Fibroblast of skin of back (primary cell): ENCODE data around the gene SMARCD3.

ENCODE experiments used
- DNase-seq: peaks from one replicate; pipeline ENCODE4 v3.0.0-alpha.2; 2013

The SMARCD3 gene

DNA sequence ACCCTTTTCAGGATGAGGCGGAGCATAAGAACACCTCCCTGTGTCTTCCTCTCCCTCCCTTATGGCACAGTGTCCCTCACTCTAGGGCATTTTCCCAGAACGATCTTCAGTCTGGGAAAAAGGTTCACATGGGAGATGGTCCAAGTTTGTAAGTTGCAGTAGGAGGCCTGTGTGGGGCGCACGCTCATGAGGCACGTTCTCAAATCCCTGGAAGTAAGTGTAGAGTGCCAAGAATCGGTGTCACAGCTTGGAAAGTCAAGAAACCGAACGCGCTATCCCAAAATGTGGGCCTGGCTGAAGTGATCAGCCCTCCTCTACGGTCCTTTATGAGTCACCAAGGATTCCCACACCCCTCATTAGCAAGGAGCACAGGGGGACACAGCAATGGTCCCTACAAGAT, 23.9 kb upstream of the SMARCD3 start:
- no peak for DNase-seq

DNA sequence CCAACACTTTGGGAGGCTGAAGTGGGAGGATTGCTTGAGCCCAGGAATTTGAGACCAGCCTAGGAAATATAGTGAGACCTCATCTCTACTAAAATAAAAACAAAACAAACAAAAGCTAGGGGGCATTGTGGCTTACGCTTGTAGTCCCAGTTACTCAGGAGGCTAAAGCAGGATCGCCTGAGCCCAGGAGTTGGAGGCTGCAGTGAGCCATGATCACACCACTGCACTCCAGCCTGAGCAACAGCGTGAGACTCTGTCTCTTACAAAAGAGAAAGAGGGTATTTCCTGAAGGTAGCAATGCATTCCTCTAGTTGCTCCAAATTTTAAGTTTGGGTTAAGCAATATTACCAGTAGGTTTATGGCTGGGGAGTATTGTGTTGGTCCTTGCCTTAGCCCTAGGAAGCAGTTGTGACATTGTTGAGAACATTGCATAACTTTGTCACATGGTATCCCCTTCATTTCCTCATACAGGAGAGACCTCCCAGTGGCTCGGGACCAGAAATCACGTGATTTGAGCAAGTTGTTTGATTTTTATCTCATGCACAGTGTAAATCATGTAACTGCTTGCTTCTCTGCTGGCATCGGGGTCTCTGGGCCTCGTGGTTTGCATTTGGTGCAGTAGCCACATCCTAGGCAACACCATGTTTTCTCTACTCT, 23.3 kb upstream of the SMARCD3 start:
- DNase-seq: no peak

DNA sequence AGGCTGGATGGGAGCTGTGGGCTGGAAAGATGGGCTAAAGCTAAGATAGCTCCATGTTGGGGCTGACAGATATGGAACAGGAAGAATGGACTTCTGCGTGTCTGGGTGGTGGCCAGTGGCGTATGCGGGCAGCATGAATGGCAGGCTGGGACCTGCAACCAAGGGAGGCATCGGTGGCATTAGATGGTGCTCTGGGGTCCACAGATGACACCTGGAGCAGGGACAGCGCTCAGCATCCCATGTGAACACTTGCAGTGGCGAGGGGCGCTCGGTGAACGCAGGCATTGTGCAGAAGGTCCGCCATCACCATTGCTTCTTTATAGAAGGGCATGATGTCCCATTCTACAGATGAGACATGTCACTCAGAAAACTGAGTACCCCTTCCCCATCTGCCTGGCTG, 21.0 kb upstream of the SMARCD3 start:
- no peak for DNase-seq

DNA sequence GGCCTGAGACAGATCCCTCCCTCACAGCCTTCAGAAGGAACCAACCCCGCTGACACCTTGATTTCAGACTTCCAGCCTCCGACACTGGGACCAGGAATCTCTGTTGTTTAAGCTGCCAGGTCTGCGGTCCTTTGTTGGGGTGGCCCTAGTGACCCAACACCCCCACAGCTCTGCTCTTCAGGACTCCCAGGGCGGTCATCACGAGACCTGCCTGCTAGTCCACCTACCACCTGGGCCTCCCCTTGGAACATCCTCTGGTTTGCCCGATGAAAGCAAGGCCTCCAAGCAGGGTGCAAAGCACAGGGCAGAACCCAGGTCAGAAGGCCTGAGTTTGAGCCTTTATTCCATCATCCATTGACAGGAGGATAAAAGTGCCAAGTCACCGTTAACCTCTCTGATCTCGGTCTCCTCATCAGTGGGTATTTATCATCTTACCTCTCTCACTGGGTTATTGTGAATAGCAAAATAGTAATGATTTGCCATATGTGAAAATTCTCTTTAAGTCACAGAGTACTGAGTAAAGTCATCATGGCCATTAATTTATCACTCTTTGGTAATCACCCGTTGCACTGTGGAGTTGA, 16.9 kb upstream of the SMARCD3 start:
- DNase-seq: no peak

DNA sequence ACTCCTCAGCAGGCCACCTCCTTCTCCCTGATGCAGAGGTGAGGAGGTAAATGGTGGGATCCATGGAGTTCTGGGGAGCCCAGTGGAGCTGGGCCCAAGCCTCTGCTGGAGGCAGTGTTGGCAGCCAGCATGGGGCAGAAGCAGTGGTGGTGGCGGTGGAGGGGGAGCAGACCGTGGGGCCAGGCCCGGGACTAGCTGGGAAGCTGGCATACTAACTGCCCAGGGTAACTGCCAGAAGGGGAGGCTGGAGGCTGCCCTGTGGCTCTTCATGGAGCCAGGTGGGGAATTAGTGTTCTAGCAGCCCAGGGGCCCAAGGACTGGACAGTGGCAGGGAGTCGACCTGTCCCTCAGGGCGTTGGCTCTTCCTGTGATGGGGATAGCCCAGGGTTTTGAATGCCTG, 16.1 kb upstream of the SMARCD3 start:
- no peak for DNase-seq

DNA sequence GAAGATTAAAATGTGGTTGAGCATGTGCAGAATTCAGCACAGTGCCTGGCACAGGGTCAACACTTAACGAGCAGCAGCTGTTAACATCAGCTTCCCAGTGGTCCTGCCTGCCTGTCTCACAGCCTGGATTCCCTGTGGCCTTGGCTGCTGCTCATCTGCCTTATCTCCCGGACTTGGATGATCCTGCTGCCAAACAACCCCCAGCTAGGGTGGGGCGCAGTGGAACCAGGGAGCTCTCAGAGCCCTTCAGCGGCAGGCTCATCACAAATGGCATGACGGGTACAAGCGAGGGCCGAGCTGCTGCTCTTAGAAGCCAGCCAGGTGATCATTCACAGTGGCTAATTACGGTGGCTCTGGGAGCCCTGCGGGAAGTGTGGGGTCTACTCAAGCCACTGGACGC, 13.0 kb upstream of the SMARCD3 start:
- DNase-seq: no peak

DNA sequence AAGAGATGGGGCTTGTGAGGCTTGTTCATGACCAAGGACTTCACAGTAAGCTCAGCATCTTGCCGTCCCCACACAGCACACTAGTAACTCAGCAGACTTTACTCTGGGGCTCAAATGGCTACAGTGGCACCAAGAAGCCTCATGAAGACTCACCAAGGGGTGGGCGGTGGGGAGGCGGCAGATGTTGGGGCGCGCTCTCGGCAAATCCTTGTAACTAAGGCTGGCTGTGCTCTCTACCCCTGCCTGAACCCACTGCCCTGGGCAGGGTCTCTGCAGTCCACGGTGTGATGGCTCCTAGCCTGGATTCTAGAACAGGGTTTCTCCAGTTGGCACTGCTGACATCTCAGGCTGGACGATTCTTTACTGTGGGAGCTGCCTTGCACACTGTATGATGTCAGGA, 12.4 kb upstream of the SMARCD3 start:
- no peak for DNase-seq

DNA sequence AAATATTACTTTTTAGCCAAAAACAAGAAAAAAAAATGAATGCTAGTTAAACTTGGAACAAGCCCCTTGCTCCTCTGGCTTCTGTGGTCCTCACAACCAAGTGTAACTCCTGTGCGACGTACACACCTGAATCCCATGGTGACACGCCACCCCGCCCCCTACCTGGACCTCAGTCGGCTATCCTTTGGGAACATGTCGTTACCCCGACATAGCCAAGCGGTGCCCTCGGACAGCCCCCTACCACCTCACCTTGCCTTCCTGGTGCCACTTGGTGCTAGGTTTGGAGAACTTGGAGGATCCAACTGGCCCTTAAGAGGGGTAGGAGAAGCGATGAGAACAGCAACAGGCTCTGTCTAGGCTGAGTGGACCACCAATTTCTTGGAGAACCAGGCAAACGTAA, 12.0 kb upstream of the SMARCD3 start:
- DNase-seq: no peak

DNA sequence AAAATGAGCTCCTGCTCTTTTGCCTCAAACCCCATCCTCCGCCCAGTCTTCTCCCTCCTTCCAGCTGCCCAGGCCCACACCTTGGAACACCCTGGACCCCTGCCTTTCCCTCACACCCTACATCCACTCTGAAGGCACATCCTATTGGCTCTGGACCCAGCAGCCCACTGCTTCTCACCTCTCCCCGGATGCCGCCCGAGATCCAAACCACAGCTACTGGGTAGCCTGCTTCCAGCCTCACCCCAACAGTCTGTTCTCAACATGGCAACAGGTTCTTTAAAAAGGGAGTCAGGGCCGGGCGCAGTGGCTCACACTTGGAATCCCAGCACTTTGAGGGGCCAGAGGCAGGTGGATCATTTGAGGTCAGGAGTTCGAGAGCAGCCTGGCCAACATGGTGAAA, 9.5 kb upstream of the SMARCD3 start:
- DNase-seq: no peak

DNA sequence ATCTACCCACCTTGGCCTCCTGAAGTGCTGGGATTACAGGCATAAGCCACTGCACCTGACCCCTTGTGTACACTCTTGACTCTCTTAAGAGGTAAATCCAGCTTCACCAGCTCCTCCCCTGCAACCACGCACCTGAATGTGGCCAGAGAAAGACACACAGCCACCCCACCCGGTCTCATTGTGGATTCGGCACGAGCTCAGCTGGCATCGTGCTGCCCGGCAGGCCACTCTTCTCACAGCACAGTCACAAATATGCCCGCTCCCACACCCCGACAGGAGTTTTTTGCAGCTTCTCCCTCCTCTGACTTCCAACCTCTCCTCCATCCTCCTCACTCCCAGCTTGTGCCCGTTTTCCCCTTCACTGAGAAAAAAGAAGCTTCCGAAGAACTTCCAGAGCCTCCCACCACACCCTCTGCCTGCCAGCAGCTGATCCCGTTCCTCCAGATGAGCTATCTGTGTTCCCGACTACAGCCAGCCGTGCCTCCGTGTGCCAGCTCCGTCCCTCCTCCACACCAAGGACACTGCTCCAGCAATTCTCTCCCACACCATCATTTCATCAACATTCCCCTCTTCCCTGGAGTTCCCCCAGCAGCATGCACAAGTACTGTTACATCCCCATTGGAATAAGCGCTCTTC, 8.0 kb upstream of the SMARCD3 start:
- no peak for DNase-seq

DNA sequence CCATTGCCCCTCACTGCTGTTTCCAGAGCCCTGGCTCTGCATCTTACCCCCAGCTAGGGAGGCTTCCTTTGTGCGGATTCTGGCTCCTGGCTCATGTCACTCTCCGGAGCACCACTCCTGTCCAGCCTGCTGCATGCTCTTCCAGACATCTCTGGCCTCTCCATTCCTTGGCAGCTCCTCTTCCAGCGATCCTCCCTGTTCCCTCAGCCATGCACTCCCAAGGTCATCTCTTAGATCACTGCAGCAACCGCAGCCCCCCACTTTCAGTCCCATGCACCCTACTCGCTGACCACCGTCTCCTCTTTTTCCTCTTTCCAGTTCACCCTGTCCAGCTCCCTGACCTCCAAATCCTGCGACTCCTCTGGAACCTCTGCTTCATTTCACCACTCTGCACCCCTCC, 6.9 kb upstream of the SMARCD3 start:
- no peak for DNase-seq

DNA sequence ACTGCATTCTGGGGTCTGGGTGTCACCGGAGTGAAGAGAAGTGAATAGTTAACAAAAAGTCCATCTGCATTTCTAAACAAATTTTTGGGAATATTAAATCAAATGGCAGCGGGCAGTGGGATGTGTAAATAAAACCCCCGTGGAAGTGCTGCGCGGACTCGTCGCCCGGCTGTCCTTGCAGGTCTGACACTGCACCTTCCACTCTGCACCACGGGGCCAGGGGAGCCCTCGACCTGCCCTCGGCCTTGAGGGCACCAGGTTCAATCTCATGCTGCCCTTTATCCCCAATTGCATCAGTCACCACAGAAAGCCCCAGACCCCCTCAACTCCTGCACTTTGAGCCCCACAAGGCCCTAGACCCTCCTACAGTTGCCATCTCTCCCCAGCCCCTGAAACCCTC, 6.4 kb upstream of the SMARCD3 start:
- no peak for DNase-seq

DNA sequence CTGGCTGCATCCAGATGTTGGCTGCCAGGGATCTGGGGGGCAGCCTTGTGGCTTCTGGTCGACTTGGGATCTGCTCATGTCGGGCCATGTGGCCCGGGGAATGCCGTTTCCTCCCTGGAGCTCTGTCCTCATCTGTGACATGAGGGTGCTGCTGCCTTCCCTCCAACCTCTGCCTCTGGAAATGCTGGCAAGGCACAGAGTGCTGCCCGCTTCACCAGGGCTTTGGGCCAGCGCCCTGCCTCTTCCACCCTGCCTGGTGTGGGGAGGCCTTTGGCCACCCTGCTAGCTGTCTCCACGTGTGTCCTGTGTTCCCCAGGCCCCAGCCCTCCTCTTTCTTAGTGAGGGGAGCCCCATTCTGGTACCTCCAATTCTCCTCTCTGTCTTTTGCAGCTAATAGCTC, 5.8 kb upstream of the SMARCD3 start:
- no peak for DNase-seq

DNA sequence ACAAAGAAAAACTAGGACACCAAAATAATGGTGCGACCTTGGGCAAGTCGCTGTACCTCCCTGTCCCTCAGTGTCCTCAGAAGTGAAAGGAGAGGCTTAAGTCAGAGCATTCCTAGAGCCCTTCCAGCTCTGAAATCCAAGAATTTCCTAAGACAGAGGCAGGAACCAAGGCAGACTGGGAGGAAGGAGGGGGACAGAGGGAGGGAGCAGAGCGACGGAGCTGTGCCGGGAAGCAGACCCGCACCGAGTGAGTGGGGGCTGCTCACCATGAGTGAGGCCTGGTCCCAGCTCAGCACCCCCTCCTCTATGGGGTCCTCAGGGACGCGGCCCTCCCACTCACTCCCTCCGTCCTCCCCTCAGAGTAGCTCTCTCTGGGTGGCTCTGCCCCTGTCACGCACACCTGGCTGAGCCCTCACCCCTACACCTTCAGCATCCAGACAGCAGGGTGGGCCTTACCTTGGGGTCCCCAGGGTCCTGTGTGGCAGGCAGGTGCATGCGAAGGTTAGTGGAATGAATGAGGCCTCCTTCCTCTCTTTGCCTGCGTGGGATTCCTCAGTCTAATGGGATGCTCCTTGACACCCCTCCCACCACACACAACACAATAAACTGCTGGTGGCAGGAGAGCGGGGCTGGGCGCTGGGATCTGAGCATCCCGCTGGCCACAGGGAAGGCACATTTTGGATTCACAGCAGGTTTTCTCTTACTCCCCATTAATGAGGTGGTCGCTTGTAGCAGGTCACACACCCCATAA, 4.6 kb upstream of the SMARCD3 start:
- peak; percentile 23 for DNase-seq

DNA sequence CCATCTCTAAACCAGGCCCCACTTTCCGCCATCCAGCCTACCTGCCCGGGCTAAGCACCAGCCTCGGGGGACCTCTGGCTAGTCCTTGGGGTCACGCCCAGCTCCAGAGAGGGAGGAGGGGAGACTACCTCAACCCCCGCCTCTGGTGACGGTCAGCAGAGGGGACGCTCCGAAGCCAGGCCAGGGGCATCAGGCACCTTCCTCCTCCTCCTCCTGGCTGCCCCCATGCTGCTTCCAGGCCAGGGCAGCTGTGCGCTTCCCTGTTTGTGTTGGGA, 4.0 kb upstream of the SMARCD3 start:
- no peak for DNase-seq

DNA sequence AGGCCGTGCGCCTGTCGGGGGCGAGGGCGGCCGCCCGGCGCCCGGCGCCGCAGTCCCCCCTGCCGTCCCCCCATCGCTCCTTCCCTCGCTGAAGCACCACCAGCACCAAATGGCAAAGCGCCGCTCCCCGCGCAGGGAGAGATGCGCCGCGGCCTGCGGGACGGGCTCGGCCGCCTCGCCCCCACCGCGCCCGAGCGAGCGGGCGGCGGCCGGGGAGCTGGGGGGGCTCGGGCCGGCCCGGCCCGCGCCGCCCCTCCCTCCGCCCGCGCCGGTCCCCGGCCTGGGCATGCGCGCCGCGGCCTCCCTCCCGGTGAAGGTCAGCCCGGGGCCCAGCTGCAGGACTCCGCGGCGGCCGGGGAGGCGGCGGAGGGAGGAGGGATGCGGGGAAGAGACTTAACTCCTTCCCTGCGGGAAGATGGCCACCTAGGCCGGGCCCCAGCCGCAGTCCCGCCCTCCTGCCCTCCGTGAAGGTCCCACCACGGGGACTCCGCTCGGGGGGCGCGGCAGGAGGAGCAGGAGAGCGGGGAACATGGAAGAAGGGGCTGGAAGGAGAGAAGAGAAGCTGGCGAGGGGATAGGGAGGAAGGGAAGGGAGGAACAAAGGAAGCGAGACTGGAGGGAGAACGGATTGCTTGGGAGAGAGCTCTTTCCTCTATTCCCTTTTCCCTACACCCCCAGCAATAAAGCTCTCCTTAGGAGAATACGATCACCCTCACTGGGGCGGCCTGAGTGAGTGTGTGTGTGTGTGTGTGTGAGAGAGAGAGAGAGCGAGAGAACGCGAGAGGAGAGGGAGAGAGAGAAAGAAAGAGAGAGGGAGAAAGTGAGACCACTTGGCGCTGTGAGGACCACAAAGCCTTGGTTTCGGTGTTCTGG, 3.4 kb upstream of the SMARCD3 start:
- peak; percentile 73 for DNase-seq

DNA sequence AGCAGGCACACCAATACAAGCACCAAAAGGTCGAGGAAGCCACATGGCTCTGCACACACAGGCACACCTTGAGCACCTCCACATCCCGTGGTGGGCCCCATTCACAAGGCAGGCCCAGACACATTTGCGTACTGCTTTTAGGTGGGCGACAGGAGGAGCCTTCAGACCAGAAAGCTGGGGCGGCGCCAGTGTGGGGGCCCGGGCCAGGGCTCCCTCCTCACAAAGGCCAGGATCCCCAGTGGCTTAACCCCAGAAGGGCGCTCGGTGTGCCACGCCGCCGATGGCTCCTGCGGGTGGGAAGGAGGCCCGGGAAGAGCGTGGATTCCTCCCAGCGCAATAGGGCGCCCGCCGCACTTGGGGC, 2.8 kb upstream of the SMARCD3 start:
- no peak for DNase-seq

DNA sequence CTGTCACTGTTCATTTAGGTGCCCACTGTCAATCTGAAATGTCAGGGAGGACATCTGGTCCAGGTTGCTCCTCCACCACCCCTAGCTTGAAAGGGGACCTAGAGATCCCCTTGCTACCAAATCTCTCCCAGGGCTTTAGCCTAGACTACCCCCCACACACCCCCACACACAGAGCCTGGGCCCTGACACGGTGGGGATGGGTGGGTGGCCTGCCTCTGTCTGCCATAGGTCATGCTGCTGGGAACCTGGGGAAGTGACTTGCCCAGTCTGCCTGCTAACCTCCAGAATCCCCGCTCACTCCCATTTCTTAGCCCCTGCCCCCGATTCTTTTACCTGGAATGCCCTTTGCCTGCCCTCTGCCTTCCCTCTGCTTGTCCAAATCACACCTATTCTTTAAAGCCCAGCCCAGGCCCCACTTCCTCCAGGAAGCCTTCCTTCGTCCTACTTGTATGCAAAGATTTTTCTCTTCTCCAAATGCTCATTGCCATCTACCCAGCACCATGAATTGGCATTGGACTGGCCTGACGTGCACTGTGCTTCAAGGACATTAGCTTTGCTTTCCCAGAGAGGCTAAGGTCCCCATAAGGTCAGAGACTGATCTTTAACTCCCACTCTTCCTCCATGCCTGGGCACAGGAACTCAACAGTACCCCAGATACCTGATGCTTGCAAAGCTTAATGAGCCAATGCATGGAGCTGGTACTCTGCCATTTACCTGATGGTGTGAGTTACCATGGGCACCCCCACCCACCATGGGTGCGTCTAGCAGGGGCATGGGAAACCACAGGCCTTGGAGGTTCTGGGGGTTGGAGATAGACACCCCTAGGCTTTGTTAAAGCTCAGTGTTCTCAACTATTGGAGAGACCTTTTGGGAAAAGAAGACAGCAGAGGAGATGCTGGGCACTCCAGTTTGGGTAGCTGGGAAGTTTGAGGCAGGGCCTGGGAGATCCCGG, 2.0 kb upstream of the SMARCD3 start:
- no peak for DNase-seq

DNA sequence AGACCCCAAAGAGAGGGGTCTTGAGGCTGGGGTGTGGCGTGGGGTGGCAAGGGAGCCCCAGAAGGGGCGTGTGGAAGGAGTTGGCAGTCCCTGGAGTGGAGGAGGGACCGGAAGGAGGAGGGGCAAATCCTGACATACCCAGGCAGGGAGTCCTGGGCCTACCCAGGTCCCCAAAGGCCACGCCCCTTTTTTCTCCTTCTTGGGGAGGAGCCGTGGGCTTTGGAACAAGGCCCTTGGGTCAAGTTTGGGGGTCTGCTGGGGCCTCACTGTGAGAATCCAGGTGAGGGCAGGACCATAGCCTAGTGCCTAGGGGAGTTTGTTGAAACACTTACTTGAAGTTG, 1.2 kb upstream of the SMARCD3 start:
- DNase-seq: peak; percentile 78

DNA sequence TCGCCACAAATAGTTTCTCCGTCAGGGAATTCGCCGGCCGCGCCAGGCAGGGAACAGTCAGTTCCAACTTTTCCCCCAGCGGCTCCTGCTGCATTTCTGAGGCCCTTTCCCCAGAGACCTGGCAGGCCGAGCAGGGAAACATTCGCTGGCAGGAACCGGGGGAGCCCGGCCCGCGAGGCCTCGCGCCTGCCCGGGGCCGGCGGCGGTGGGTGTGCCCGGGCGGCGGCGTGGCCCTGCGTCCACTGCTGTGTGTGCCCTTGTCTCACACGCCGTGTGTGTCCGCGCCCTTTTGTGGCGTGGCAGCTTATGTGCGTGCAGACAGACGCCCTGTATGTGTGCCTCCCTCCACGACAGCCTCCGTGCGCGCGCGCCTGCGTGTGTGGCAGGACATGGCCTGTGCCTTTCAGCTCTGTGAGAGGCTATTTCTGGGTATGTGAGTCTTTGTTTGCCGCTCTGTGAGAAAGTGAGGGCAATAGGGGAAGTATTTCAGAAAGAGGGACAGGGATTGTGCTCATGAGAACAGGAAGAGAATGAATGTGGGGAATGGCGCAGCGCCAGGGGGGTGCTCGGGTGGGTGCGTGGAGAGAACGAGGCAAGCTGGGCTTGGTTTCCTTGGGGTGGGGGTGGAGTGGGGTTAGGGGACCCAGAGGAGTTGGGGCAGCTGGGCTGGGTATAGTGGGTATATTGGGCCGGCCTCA, 689 bp upstream of the SMARCD3 start:
- DNase-seq: peak; percentile 79

DNA sequence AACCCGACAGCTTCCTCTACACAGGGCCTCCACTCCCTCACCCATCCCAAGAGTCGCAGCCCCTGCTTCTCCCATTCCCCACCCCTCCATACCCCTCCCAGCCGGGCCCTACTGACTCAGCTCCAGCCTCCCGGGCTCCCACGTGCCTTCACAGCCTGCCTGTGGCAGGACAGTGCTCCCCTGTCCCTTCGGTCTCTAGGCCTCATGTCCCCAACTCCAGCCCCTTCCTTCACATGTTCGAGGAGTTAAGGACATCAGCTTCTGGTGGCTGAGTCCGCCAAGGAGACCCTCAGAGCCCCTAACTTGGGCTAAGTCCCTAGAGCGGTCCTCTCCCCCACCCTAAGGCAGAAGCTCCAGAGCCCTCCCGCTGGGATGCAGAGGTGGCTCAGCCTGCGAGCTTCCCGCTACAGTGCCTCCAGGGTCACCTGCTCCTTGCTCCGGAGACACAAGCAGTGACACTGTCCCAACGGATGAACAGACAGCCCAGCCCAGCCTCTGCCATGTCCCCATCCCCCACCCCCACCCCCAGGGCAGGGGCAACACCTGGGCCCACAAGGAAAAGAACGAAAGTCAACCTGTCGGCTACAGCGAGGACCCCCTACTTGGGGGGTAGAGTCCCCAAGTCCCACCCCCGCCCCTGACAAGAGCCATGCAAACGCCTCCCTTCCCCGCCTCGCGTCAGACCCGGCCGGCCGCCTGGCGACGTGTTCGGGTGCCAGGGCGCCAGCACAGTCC, 716 bp downstream of the SMARCD3 start:
- DNase-seq: peak; percentile 51
